ENCODE results near the gene HSDL2.

Gene HSDL2

DNA sequence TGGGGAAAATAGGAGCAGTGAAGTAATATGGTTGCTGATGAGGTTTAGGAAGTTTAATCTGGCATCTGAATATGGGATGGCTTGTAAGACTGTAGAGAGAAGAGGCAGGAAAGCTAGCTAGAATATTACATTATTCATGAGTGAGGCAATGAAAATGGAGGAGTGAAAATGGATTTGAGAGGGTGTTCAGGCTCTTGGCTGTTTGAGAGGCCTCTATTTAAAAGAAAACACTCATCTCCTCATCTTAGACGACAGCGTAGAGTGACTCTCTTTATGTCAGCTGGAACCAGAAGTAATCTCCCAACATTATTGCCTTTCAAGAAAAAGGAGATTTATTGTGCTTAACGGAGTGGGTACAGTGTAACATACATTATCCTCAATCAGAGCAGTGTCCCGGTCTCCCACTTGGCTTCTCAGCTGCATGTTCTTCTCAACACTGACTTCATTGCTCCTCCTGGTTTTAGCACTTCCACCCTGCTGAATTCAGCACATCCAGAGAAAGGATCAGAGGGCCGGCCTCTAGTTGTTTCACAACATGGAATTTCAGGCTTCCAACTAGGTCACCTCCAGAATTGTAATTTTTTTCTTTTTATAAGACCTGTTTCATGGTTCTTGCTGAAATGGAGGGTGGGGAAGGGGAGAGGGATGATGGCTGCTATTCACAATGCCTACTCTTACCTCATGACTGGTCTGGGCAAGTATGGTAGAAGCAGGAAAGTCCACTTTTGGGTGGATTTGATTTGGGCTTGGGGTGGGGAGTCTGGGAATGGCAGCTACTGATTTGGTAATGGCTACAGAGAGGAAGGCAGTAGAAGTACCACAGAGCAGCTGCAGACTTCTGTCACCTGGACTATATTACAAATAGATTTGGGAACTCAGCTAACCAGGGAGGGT lies 53.8 kb downstream of the HSDL2 start:
- Histone ChIP-seq H3K9ac (no peak overlapping the region), H3K9me3 (ENCODE audit: control insufficient read depth, low read length) (no peaks in the 10 kb centered on the region), H3K36me3 (ENCODE audit: control insufficient read depth, insufficient read depth, low read length) (no peaks in the 10 kb centered on the region), H3K27me3 (ENCODE audit: control insufficient read depth, insufficient read depth, low read length) (no peaks in the 10 kb centered on the region), H3K79me2 (no peaks in the 10 kb centered on the region), H2AFZ (no peak overlapping the region), H3K4me1 (no peaks in the 10 kb centered on the region), H3K27ac (no peak overlapping the region), H3K4me3 (ENCODE audit: low read depth, low read length) (no peak overlapping the region), H3K4me2 (ENCODE audit: low read length) (no peak overlapping the region)
- TF ChIP-seq, protein P1, sequence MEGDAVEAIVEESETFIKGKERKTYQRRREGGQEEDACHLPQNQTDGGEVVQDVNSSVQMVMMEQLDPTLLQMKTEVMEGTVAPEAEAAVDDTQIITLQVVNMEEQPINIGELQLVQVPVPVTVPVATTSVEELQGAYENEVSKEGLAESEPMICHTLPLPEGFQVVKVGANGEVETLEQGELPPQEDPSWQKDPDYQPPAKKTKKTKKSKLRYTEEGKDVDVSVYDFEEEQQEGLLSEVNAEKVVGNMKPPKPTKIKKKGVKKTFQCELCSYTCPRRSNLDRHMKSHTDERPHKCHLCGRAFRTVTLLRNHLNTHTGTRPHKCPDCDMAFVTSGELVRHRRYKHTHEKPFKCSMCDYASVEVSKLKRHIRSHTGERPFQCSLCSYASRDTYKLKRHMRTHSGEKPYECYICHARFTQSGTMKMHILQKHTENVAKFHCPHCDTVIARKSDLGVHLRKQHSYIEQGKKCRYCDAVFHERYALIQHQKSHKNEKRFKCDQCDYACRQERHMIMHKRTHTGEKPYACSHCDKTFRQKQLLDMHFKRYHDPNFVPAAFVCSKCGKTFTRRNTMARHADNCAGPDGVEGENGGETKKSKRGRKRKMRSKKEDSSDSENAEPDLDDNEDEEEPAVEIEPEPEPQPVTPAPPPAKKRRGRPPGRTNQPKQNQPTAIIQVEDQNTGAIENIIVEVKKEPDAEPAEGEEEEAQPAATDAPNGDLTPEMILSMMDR (IDR thresholded peaks at IDR 0.05), result no peak

GRCh38 chr9:112434487-112434886 lies 54.6 kb downstream of the HSDL2 start:
- Histone ChIP-seq H3K27me3 (ENCODE audit: control insufficient read depth, insufficient read depth, low read length) (no peaks in the 10 kb centered on the region), H3K36me3 (ENCODE audit: control insufficient read depth, insufficient read depth, low read length) (no peaks in the 10 kb centered on the region), H3K4me3 (ENCODE audit: low read depth, low read length) (no peak overlapping the region), H3K9me3 (ENCODE audit: control insufficient read depth, low read length) (no peaks in the 10 kb centered on the region), H3K4me2 (ENCODE audit: low read length) (no peak overlapping the region), H3K79me2 (no peaks in the 10 kb centered on the region), H3K9ac (no peak overlapping the region), H2AFZ (no peak overlapping the region), H3K27ac (no peak overlapping the region), H3K4me1 (no peaks in the 10 kb centered on the region)
- TF ChIP-seq, protein P1 (IDR thresholded peaks at IDR 0.05), result no peak

DNA sequence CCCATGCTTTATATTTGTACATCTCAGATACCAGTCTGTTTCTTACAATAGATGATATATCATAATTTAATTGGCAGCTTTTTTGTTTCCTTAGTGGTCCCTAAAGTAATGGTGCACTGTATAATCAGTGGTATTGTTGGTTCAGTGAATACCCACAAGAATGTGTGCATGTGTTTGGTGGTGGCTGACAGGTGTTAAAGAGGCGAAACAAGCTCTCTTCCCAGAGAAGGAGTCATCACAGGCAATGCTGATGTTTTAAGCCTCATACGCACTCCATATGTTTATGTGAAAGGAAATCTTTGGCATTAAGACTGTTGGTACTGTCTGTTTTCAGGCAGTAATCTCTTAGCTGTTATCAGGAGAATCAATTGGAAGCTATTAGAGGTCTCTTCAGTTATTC lies 57.5 kb downstream of the HSDL2 start:
- TF ChIP-seq, protein P1 (IDR thresholded peaks at IDR 0.05), result no peak
- no peak overlapping the region for H3K4me3 ChIP-seq (ENCODE audit: low read depth, low read length)
- no peaks in the 10 kb centered on the region for H3K4me1 ChIP-seq
- no peaks in the 10 kb centered on the region for H3K27me3 ChIP-seq (ENCODE audit: control insufficient read depth, insufficient read depth, low read length)
- H3K36me3 ChIP-seq (ENCODE audit: control insufficient read depth, insufficient read depth, low read length), result no peaks in the 10 kb centered on the region
- H3K9ac ChIP-seq, result no peak overlapping the region
- H3K4me2 ChIP-seq (ENCODE audit: low read length), result no peak overlapping the region
- no peaks in the 10 kb centered on the region for H3K9me3 ChIP-seq (ENCODE audit: control insufficient read depth, low read length)
- no peaks in the 10 kb centered on the region for H3K79me2 ChIP-seq
- H2AFZ ChIP-seq, result no peak overlapping the region
- no peak overlapping the region for H3K27ac ChIP-seq

DNA sequence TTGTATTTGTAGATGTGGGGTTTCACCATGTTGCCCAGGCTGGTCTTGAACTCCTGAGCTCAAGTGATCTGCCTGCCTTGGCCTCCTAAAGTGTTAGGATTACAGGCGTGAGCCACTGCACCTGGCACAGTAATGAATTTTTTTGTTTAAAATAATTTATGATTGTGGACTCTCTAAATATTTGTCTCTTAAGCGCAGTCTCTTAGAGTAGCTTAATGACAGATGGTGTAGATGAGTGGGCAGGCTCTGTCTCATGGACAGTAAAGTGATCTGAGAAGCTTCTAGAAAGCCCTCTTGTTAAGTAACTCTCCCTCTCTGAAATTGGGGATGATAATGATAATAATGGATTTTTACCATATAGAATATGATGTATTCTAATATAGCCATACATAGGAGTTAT lies 59.3 kb downstream of the HSDL2 start:
- Histone ChIP-seq H3K27me3 (ENCODE audit: control insufficient read depth, insufficient read depth, low read length) (no peaks in the 10 kb centered on the region), H2AFZ (no peak overlapping the region), H3K36me3 (ENCODE audit: control insufficient read depth, insufficient read depth, low read length) (no peaks in the 10 kb centered on the region), H3K27ac (no peak overlapping the region), H3K4me2 (ENCODE audit: low read length) (no peak overlapping the region), H3K9ac (no peak overlapping the region), H3K4me3 (ENCODE audit: low read depth, low read length) (no peak overlapping the region), H3K79me2 (no peaks in the 10 kb centered on the region), H3K9me3 (ENCODE audit: control insufficient read depth, low read length) (no peaks in the 10 kb centered on the region), H3K4me1 (no peaks in the 10 kb centered on the region)
- TF ChIP-seq, protein P1 (IDR thresholded peaks at IDR 0.05), result no peak

DNA sequence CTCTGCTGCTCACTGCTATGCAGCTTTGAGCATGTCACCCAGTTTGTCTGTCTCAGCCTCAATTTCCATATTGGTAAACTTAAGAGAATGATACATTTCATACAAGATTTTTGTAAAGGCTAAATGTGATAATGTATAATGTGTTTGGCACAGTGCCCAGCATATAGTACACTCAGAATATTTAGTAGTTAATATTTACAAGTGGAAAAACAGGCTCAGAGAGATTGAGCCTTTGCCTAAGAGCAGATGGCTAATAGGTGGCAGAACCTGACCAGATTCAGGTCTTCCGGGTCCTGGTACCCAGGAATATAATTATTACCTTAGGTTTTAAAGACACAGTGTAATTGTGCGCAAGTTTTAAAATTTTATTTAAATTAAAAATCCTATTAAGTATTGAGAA lies 59.9 kb downstream of the HSDL2 start:
- no peak overlapping the region for H3K4me2 ChIP-seq (ENCODE audit: low read length)
- H2AFZ ChIP-seq, result no peak overlapping the region
- no peaks in the 10 kb centered on the region for H3K9me3 ChIP-seq (ENCODE audit: control insufficient read depth, low read length)
- no peak overlapping the region for H3K4me3 ChIP-seq (ENCODE audit: low read depth, low read length)
- no peaks in the 10 kb centered on the region for H3K4me1 ChIP-seq
- no peaks in the 10 kb centered on the region for H3K79me2 ChIP-seq
- TF ChIP-seq, protein P1 (IDR thresholded peaks at IDR 0.05), result no peak
- no peaks in the 10 kb centered on the region for H3K36me3 ChIP-seq (ENCODE audit: control insufficient read depth, insufficient read depth, low read length)
- H3K27me3 ChIP-seq (ENCODE audit: control insufficient read depth, insufficient read depth, low read length), result no peaks in the 10 kb centered on the region
- H3K27ac ChIP-seq, result no peak overlapping the region
- H3K9ac ChIP-seq, result no peak overlapping the region
